ENCODE data around the gene GTF2F2. TPM values are rescaled to one million over a fixed set of nuclear protein-coding genes. Genes with fewer than 3 reads are reported as not detected.

Gene GTF2F2
- total RNA-seq, 2 experiments from 2014 or later: 20.1 to 25.1 TPM

- no peak for TF ChIP-seq EZH2phosphoT487 (IDR thresholded peaks at IDR 0.05; ENCODE audit: borderline replicate concordance, low read depth, low read length)
- TF ChIP-seq, protein P1, sequence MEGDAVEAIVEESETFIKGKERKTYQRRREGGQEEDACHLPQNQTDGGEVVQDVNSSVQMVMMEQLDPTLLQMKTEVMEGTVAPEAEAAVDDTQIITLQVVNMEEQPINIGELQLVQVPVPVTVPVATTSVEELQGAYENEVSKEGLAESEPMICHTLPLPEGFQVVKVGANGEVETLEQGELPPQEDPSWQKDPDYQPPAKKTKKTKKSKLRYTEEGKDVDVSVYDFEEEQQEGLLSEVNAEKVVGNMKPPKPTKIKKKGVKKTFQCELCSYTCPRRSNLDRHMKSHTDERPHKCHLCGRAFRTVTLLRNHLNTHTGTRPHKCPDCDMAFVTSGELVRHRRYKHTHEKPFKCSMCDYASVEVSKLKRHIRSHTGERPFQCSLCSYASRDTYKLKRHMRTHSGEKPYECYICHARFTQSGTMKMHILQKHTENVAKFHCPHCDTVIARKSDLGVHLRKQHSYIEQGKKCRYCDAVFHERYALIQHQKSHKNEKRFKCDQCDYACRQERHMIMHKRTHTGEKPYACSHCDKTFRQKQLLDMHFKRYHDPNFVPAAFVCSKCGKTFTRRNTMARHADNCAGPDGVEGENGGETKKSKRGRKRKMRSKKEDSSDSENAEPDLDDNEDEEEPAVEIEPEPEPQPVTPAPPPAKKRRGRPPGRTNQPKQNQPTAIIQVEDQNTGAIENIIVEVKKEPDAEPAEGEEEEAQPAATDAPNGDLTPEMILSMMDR (conservative IDR thresholded peaks at IDR 0.05; ENCODE audit: low read length): no peak
- no peaks in the 10 kb centered on the region for H3K4me1 ChIP-seq (ENCODE audit: insufficient read depth, low read length, poor library complexity, severe bottlenecking)
- no peak overlapping the region for H3K4me3 ChIP-seq (ENCODE audit: low read depth, low read length, poor library complexity, severe bottlenecking)
- no peak overlapping the region for H2AFZ ChIP-seq (ENCODE audit: low read length)
- no peak overlapping the region for H3K4me2 ChIP-seq (ENCODE audit: low read length)
- ChIA-PET POLR2A (interaction anchor here (0.7 to 1.3 kb wide), 7 partner anchors 10 to 162 kb away, joined by 3 to 4 read pairs (median 3); no protein-coding TSS in a partner anchor), CTCF (ENCODE audit: unreplicated experiment) (no interaction called here)
- H3K9me3 ChIP-seq (ENCODE audit: low read length): no peaks in the 10 kb centered on the region
- H4K20me1 ChIP-seq (ENCODE audit: insufficient read depth, low read length): no peaks in the 10 kb centered on the region
- peaks cover 3% of the 10 kb centered on the region; the same call in 1 of the 2 replicates for H3K36me3 ChIP-seq (ENCODE audit: insufficient read depth, low read length)
- no peak for DNase-seq (ENCODE audit: low spot score)
- no peaks in the 10 kb centered on the region for H3K79me2 ChIP-seq (ENCODE audit: insufficient read depth, low read depth, low read length)
- H3K9me2 ChIP-seq (ENCODE audit: insufficient read depth, low read length): no peaks in the 10 kb centered on the region
- intact Hi-C loops (cut with micrococcal nuclease; ENCODE audit: unreplicated experiment): no loop called here
- H3K27ac ChIP-seq (ENCODE audit: low read depth, low read length, poor library complexity, severe bottlenecking): no peak overlapping the region
- BruUV-seq (replicated peaks): no TSS peak
Measured at GRCh38 chr13:45191874-45192273, 71.6 kb downstream of the GTF2F2 start.

DNA sequence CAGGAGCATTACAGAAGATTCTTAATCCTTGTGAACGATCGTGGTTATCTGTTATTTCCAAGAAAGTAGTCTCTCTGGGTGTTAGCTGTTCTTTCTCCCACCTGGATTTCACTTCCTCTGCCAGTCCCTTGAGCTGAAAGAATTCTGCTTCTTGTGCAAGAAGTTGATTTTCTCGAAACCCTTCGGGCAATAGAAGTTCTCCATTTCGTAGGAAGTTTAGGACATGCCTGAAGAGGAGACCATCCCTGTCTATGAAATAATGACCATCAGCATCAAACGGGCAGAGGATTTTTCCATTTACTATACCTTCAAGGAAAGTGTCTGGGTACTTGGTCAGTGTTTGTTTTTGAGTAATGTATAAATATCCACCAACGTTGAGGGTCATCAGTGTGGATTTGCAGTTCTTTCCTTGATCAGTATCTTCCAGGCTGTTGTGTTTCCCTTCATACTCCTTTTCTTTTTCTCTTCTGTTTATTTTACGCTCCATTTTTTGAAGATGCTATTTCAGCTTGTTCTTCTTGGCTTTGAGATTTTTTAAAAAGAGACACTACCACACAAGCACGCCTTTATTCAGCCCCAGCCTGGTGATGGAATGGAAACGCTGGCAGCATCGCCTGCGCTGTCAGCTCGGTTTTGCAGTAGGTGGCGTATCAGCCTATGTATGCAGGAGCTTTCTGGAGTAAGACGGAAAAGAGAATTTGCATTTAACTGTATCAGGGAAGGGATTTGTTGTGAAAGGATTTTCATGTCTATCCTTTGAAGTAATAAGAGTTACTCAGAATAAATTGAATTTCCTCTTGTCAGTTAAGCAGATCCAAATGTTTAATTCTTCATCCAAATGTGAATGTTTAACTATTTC lies 74.0 kb downstream of the GTF2F2 start:
- Histone ChIP-seq H4K20me1 (ENCODE audit: insufficient read depth, low read length) (no peaks in the 10 kb centered on the region), H3K36me3 (ENCODE audit: insufficient read depth, low read length) (peaks cover 3% of the 10 kb centered on the region; the same call in 1 of the 2 replicates), H3K9me3 (ENCODE audit: low read length) (no peaks in the 10 kb centered on the region), H2AFZ (ENCODE audit: low read length) (no peak overlapping the region), H3K4me3 (ENCODE audit: low read depth, low read length, poor library complexity, severe bottlenecking) (no peak overlapping the region), H3K9me2 (ENCODE audit: insufficient read depth, low read length) (no peaks in the 10 kb centered on the region), H3K4me1 (ENCODE audit: insufficient read depth, low read length, poor library complexity, severe bottlenecking) (no peaks in the 10 kb centered on the region), H3K79me2 (ENCODE audit: insufficient read depth, low read depth, low read length) (no peaks in the 10 kb centered on the region), H3K4me2 (ENCODE audit: low read length) (no peak overlapping the region), H3K27ac (ENCODE audit: low read depth, low read length, poor library complexity, severe bottlenecking) (no peak overlapping the region)
- ChIA-PET CTCF (ENCODE audit: unreplicated experiment) (no interaction called here), POLR2A (interaction anchor here (1.6 kb wide), 1 partner anchor 45 kb away, joined by 5 read pairs; no protein-coding TSS in a partner anchor)
- no peak for TF ChIP-seq EZH2phosphoT487 (IDR thresholded peaks at IDR 0.05; ENCODE audit: borderline replicate concordance, low read depth, low read length)
- TF ChIP-seq, protein P1 (conservative IDR thresholded peaks at IDR 0.05; ENCODE audit: low read length): no peak
- intact Hi-C loops (cut with micrococcal nuclease; ENCODE audit: unreplicated experiment): no loop called here
- BruUV-seq (replicated peaks): no TSS peak
- no peak for DNase-seq (ENCODE audit: low spot score)

- Histone ChIP-seq H3K36me3 (ENCODE audit: insufficient read depth, low read length) (peaks cover under 1% of the 10 kb centered on the region; the same call in 1 of the 2 replicates), H3K4me2 (ENCODE audit: low read length) (no peak overlapping the region), H3K4me1 (ENCODE audit: insufficient read depth, low read length, poor library complexity, severe bottlenecking) (no peaks in the 10 kb centered on the region), H3K4me3 (ENCODE audit: low read depth, low read length, poor library complexity, severe bottlenecking) (no peak overlapping the region), H3K9me2 (ENCODE audit: insufficient read depth, low read length) (no peaks in the 10 kb centered on the region), H2AFZ (ENCODE audit: low read length) (no peak overlapping the region), H3K9me3 (ENCODE audit: low read length) (no peaks in the 10 kb centered on the region), H4K20me1 (ENCODE audit: insufficient read depth, low read length) (no peaks in the 10 kb centered on the region), H3K79me2 (ENCODE audit: insufficient read depth, low read depth, low read length) (no peaks in the 10 kb centered on the region), H3K27ac (ENCODE audit: low read depth, low read length, poor library complexity, severe bottlenecking) (no peak overlapping the region)
- ChIA-PET POLR2A (no interaction called here), CTCF (ENCODE audit: unreplicated experiment) (no interaction called here)
- DNase-seq (ENCODE audit: low spot score): no peak
- intact Hi-C loops (cut with micrococcal nuclease; ENCODE audit: unreplicated experiment): no loop called here
- BruUV-seq (replicated peaks): no TSS peak
- TF ChIP-seq EZH2phosphoT487 (IDR thresholded peaks at IDR 0.05; ENCODE audit: borderline replicate concordance, low read depth, low read length): no peak
- TF ChIP-seq, protein P1 (conservative IDR thresholded peaks at IDR 0.05; ENCODE audit: low read length): no peak
Measured at GRCh38 chr13:45195421-45195820, 75.1 kb downstream of the GTF2F2 start.
